ENCODE data around the gene BNC2.
"Not testable (repeated sequence)": the region's sequence is repeated elsewhere in the genome, so short reads cannot be mapped to it uniquely, and the experiment has no call there.

BNC2 gene

GRCh38 chr9:16441791-16442190 lies 428.7 kb downstream of the BNC2 start:
- DNase-seq: no peak
- Histone ChIP-seq H3K4me3 (ENCODE audit: low read length) (no peak overlapping the region), H3K9me3 (replicated peaks; ENCODE audit: insufficient read depth, low read length) (no peaks in the 10 kb centered on the region), H2AFZ (ENCODE audit: low read length) (no peak overlapping the region), H3K9me2 (replicated peaks; ENCODE audit: insufficient read depth, low read length) (no peaks in the 10 kb centered on the region), H3K27me3 (replicated peaks; ENCODE audit: insufficient read depth, low read length) (no peaks in the 10 kb centered on the region), H4K20me1 (ENCODE audit: insufficient read depth, low read length) (no peaks in the 10 kb centered on the region), H3K36me3 (replicated peaks; ENCODE audit: insufficient read depth, low read length) (no peaks in the 10 kb centered on the region), H3K9ac (ENCODE audit: low read length) (no peak overlapping the region), H3K4me2 (ENCODE audit: low read depth, low read length) (no peak overlapping the region), H3K79me2 (ENCODE audit: low read length) (no peaks in the 10 kb centered on the region), H3F3A (ENCODE audit: insufficient read depth, low read length) (no peaks in the 10 kb centered on the region), H3K27ac (ENCODE audit: low read length) (no peak overlapping the region), H3K4me1 (ENCODE audit: low read length) (no peaks in the 10 kb centered on the region)
- no peak for TF ChIP-seq EZH2phosphoT487 (IDR thresholded peaks at IDR 0.05; ENCODE audit: low read length)
- TF ChIP-seq CTCF (IDR thresholded peaks at IDR 0.05; ENCODE audit: low read length): no peak
- TF ChIP-seq EZH2 (optimal IDR thresholded peaks at IDR 0.05; ENCODE audit: low read depth, low read length): no peak

- not testable (repeated sequence) for DNase-seq; H3K4me1 ChIP-seq (ENCODE audit: low read length); H4K20me1 ChIP-seq (ENCODE audit: insufficient read depth, low read length); H2AFZ ChIP-seq (ENCODE audit: low read length); H3K27ac ChIP-seq (ENCODE audit: low read length); H3K4me3 ChIP-seq (ENCODE audit: low read length); H3F3A ChIP-seq (ENCODE audit: insufficient read depth, low read length); H3K9ac ChIP-seq (ENCODE audit: low read length); H3K36me3 ChIP-seq (replicated peaks; ENCODE audit: insufficient read depth, low read length); H3K9me2 ChIP-seq (replicated peaks; ENCODE audit: insufficient read depth, low read length); H3K4me2 ChIP-seq (ENCODE audit: low read depth, low read length); H3K27me3 ChIP-seq (replicated peaks; ENCODE audit: insufficient read depth, low read length); H3K79me2 ChIP-seq (ENCODE audit: low read length); H3K9me3 ChIP-seq (replicated peaks; ENCODE audit: insufficient read depth, low read length)
Observed at GRCh38 chr9:16438831-16439230, 431.6 kb downstream of the BNC2 start.

- no peak overlapping the region for H2AFZ ChIP-seq (ENCODE audit: low read length)
- H3K4me1 ChIP-seq (ENCODE audit: low read length): no peaks in the 10 kb centered on the region
- no peaks in the 10 kb centered on the region for H3K9me2 ChIP-seq (replicated peaks; ENCODE audit: insufficient read depth, low read length)
- H3K27me3 ChIP-seq (replicated peaks; ENCODE audit: insufficient read depth, low read length): no peaks in the 10 kb centered on the region
- no peak for TF ChIP-seq EZH2phosphoT487 (IDR thresholded peaks at IDR 0.05; ENCODE audit: low read length)
- no peak for TF ChIP-seq EZH2 (optimal IDR thresholded peaks at IDR 0.05; ENCODE audit: low read depth, low read length)
- TF ChIP-seq CTCF (IDR thresholded peaks at IDR 0.05; ENCODE audit: low read length): no peak
- H3K9ac ChIP-seq (ENCODE audit: low read length): no peak overlapping the region
- no peaks in the 10 kb centered on the region for H3K36me3 ChIP-seq (replicated peaks; ENCODE audit: insufficient read depth, low read length)
- H3K27ac ChIP-seq (ENCODE audit: low read length): no peak overlapping the region
- H3K4me3 ChIP-seq (ENCODE audit: low read length): no peak overlapping the region
- no peaks in the 10 kb centered on the region for H4K20me1 ChIP-seq (ENCODE audit: insufficient read depth, low read length)
- H3K9me3 ChIP-seq (replicated peaks; ENCODE audit: insufficient read depth, low read length): no peaks in the 10 kb centered on the region
- no peak for DNase-seq
- H3K4me2 ChIP-seq (ENCODE audit: low read depth, low read length): no peak overlapping the region
- H3K79me2 ChIP-seq (ENCODE audit: low read length): no peaks in the 10 kb centered on the region
- H3F3A ChIP-seq (ENCODE audit: insufficient read depth, low read length): no peaks in the 10 kb centered on the region
Observed at GRCh38 chr9:16436545-16436944, 433.9 kb downstream of the BNC2 start.

GRCh38 chr9:16434526-16434925 lies 435.9 kb downstream of the BNC2 start:
- Histone ChIP-seq H3K36me3 (replicated peaks; ENCODE audit: insufficient read depth, low read length) (no peaks in the 10 kb centered on the region), H3K9ac (ENCODE audit: low read length) (no peak overlapping the region), H3K4me2 (ENCODE audit: low read depth, low read length) (no peak overlapping the region), H3K9me3 (replicated peaks; ENCODE audit: insufficient read depth, low read length) (no peaks in the 10 kb centered on the region), H2AFZ (ENCODE audit: low read length) (no peak overlapping the region), H3K79me2 (ENCODE audit: low read length) (no peaks in the 10 kb centered on the region), H3F3A (ENCODE audit: insufficient read depth, low read length) (no peaks in the 10 kb centered on the region), H3K27me3 (replicated peaks; ENCODE audit: insufficient read depth, low read length) (no peaks in the 10 kb centered on the region), H4K20me1 (ENCODE audit: insufficient read depth, low read length) (no peaks in the 10 kb centered on the region), H3K4me1 (ENCODE audit: low read length) (no peaks in the 10 kb centered on the region), H3K9me2 (replicated peaks; ENCODE audit: insufficient read depth, low read length) (no peaks in the 10 kb centered on the region), H3K27ac (ENCODE audit: low read length) (no peak overlapping the region), H3K4me3 (ENCODE audit: low read length) (no peak overlapping the region)
- TF ChIP-seq EZH2 (optimal IDR thresholded peaks at IDR 0.05; ENCODE audit: low read depth, low read length): no peak
- TF ChIP-seq EZH2phosphoT487 (IDR thresholded peaks at IDR 0.05; ENCODE audit: low read length): no peak
- no peak for TF ChIP-seq CTCF (IDR thresholded peaks at IDR 0.05; ENCODE audit: low read length)
- DNase-seq: no peak

Measured in MM.1S (cell line).